Measurements from ENCODE around the gene LINC00305.

Gene LINC00305

GRCh38 chr18:64115881-64116280 lies 33.0 kb downstream of the LINC00305 start:
- no peak for DNase-seq (ENCODE audit: low spot score)

DNA sequence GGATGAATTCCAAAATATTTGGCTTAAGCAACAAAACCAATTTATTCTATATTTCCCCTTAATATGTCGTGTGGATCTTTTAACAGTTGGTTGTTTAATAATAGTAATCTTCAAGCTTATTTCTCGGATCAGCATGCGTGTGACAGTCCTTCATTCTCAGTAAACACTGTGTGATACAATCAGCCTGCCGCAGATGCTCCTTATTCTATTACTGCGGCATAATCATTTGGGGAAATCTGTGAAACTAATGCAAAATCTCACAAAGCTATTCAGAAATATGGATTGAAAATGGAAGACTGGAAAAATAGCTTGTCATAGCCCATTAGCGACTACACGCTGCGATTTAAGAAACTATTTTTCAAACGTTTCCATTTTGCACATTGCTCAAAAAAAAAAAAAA lies 36.9 kb downstream of the LINC00305 start:
- no peak for DNase-seq (ENCODE audit: low spot score)

- DNase-seq (ENCODE audit: low spot score), result no peak
These were observed 38.0 kb downstream of the LINC00305 start for GRCh38 chr18:64110692-64111480.

DNA sequence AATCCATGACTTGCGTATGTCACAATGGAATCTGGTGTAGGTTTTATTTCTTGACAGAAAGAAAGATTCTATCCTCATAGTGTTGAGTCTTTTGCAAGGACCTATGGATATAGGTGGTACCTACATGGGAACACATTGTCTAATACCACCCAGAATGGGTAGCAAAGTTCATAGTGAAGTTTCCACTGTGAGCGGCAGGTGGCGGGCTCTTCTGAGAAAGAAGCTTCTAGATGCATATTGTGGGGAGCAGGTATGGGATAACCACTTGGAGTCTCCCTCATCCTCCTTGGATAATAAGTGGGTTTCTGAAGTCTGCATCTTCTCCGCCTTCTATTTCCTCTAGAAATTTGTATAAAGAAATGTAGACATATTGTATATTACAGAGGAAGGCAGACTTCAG lies 44.9 kb downstream of the LINC00305 start:
- DNase-seq (ENCODE audit: low spot score), result no peak

DNA sequence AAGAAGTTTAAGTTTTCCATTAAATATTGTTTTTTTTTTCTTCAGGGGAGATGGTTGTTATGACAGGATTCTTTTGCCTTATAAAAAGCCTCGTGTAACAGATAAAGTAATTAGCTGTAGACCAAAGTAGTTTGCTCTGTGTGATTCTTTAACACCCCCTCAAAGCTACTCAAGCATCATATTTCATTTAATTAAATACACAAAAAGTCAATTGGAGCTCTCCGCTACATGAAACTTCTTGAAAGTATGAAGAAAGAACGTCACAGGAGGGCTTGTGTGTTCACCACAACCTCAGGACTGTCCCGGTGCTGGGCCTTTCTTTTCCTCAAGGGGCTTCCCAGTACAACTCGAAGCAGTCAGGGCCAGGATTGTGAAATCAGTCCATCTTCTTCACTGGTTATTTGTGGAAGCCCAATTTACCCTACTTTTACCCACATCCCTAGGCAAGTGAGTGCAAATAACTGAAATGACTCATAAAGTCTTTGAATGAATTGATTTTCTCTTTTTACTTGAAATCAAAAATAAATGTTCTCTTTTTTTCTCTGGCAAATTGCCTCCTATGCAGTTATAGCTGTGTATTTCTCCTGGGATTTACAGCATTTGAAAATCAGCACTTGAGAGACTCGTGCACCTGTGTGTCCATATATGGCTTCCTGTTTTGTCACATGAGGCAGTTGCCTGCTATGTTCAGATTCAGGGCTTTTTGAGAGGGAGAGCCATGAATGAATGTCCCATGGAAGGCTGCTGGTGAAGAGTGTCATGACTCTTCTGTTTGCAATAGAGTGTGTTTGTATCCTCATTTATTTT lies 48.6 kb downstream of the LINC00305 start:
- no peak for DNase-seq (ENCODE audit: low spot score)

DNA sequence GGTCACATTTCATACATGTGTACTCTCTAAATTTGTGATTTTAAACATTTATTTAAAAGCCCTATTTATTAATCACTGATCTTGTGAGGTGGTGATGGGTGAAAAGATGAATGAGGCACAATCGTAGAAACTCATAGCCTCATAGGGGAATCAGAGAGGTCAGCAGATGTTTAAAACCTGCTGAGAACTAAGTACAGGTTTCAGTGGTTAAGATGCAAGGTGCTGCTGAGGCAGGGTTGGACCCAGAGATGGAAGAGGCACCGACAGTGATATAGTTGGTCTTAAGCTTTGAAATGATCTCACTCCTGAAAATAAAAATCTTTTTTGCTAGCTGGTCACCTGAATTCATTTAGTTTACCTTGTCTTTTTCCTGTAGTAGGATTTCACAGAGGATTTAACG lies 49.6 kb downstream of the LINC00305 start:
- no peak for DNase-seq (ENCODE audit: low spot score)

- DNase-seq (ENCODE audit: low spot score), result no peak
These were observed 51.4 kb downstream of the LINC00305 start for GRCh38 chr18:64097497-64097896.

- DNase-seq (ENCODE audit: low spot score), result no peak
These were observed 53.8 kb downstream of the LINC00305 start for GRCh38 chr18:64095056-64095455.

DNA sequence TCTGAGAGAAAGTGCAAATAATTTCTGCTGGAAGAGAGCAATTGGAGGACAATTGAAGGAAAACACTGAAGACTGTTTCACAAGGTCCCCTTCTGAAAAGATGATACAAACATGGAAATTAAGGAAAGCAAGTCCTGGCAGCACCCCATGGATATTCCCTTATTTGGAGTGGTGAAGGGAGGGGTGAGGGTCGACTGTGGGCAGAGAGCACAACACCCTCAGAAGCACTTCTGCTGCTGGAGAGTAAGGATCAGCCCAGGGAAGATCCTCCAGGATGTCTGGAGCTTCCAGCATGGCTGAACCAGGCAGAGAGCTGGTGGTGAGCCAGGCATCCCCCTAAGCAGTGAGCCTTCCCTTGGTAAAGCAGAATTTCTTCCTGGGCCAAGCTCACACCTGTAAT lies 54.7 kb downstream of the LINC00305 start:
- DNase-seq (ENCODE audit: low spot score), result no peak

DNA sequence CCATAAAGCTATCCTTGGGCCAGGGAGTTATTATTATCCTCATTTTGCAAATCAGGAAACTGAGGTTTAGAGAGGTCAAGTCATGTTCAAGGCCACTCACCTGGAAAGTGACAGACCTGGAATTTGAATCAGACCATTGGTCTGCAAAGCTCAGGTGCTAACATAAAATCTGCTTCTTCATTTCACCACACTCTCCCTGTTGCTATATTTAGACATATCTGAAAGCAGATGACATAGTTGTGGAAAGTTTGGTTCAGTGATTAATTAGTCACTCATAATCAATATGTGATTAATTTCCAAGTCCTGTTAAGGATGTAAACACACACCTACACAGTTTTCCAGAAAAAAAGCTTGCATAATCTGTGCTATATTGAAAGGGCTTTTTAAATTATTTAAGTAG lies 57.4 kb downstream of the LINC00305 start:
- no peak for DNase-seq (ENCODE audit: low spot score)

DNA sequence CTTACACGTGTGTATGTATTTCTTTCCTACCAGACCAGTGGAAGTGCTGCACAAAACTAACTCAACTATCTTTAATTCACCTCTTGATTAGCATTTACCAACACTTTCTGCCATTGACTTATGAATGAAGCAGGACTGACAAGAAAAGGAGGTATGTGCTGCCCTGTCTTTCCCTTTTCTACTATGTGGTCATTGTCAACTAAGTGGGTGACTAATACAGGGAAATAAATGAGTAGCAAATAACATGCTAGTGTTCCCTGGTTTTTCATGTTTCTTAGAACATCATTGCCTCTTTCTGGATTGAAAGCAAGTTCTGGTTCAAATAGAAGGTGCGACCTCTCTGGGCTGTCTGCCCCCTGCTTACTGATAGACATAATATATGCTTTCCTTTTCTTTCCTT lies 58.0 kb downstream of the LINC00305 start:
- DNase-seq (ENCODE audit: low spot score), result no peak

DNA sequence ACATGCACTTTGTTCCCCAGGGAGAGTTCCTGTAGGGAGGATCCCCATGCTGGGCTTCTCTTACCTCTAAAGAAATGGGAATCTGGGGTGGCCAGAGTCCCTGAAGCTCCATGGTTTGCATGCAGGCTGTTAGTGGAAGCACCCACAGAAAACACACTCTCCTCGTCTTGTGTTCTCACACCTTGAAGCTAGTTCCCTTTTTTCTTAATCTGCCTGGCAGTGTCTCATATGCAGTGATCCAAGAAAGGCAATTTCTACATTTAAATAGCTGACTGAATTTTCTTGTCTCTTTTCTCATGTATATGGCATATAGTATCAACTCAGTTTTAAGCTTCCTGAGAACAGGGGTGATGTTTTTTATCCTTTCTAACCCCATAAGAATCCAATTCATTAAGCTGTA lies 65.0 kb downstream of the LINC00305 start:
- DNase-seq (ENCODE audit: low spot score), result no peak

DNA sequence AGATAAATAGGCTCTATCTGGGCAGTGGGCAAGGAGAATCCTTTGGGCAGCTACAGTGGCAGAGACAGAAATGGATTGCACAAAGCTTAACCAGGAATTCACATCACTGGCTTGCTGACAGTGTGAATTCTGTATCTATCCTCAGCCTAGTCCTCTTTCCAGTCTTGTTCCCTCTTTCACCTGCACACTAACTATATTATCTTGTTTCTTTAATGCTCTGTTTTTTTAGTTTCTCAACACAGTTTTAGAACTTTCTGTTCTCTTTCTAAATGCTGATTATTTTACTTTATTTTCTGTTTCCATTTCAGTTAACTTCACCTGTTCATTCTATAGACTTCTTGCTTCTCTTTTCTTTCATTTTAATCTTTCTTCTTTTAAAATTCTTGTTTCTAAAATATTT lies 66.4 kb downstream of the LINC00305 start:
- no peak for DNase-seq (ENCODE audit: low spot score)

DNA sequence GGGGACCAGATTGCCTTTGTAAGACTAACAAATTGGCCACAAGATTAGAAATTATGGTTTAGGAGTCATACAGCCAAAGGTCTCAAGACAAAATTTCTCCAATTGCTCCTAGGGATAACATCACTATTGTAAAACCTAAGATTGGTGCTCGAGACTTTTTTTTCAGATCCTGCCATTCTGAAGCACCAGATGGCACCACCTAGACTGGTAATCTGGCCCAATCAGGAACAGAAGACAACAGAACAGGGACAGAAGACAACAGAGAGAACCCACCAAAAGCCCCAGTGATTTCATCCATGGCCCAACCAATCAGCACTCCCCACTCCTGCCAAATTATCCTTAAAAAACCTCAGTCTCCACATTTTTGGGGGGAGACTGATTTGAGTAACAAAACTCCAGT lies 66.8 kb downstream of the LINC00305 start:
- no peak for DNase-seq (ENCODE audit: low spot score)

DNA sequence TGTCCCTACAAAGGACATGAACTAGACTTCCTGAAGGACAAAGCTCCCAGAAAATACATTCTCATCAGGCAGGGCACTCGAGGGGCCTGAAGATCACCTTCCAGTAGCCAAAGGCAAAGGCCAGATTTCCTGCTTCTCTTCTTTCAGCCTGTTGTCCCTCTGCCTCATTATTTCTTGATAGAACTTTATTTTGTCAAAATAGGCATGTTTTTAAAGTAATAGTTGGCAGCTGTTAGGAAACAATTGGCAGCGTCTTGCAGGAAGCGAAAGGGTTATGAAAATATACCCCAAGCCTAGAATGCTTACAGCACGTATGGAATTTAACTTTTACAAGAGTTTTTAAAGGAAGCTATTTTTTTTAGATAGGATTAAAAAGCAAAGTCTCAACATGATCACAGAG lies 74.9 kb downstream of the LINC00305 start:
- no peak for DNase-seq (ENCODE audit: low spot score)

- DNase-seq (ENCODE audit: low spot score), result no peak
These were observed 93.9 kb downstream of the LINC00305 start for GRCh38 chr18:64055019-64055418.

GRCh38 chr18:64053246-64053645 lies 95.6 kb downstream of the LINC00305 start:
- DNase-seq (ENCODE audit: low spot score), result no peak

DNA sequence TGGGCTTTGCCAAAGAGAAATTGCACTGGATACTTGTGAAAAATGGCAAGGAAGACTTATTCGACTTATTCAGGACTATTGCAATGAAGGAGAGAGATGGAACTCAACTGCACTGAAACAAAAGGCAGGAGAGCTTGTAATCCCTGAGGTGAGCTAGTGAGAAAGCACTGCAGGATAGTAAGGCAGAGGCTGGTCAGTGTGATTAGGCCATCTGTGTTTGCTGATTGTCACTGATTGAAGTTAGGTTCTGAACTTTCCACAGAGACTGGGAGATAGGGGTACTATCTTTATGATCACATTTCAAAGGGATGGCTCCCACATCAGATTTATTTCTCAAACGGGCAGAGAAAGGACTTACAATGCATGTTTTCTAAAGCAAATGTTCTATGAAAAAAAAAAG lies 96.1 kb downstream of the LINC00305 start:
- DNase-seq (ENCODE audit: low spot score), result no peak

- no peak for DNase-seq (ENCODE audit: low spot score)
These were observed 104.3 kb downstream of the LINC00305 start for GRCh38 chr18:64044616-64045015.

DNA sequence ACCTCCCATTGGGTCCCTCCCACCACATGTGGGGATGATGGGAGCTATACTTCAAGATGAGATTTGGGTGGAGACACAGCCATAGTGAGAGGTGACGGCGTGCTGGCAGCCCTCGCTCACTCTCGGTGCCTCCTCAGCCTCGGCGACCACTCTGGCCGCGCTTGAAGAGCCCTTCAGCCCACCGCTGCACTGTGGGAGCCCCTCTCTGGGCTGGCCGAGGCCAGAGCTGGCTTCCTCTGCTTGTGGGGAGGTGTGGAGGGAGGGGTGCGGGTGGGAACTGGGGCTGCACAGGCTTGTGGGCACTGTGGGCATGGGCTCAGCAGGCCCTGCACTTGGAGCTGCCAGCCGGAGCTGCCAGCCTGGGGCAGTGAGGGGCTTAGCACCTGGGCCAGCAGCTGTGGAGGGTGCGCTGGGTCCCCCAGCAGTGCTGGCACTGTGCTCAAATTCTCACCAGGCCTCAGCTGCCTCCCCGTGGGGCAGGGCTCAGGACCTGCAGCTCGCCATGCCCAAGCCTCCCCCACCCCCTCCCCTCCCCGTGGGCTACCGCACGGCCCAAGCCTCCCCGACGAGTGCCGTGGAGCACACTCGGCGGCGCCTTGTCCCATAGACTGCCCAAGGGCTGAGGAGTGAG lies 106.0 kb downstream of the LINC00305 start:
- no peak for DNase-seq (ENCODE audit: low spot score)

DNA sequence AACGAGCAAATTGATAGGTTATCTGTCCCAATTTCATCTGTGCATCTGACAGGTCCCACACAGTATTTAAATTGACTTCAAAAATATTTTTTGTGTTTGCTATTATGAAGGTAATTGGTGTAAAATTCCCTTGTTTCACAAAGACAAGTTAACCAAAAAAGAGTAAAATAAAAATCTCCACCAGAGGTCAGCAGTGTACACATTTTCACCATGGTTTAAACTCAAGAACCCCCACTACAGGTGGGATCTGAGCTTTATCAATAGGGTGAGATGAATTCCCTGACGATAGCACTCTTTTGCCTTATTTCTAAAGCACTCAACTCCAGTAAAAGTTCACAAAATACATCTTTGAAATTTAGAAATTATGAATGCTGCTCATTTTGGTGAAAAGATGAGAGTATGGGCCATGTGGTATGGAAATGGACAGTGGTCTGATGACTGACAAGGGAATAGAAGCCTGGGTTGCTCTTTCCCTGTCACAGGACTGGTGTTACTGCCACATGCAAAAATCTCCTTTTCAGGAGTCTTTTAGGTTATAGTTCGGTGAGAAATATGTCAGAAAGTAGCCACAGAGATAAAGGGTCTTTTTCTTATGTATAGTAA lies 111.0 kb downstream of the LINC00305 start:
- DNase-seq (ENCODE audit: low spot score), result peak; percentile 22

- no peak for DNase-seq (ENCODE audit: low spot score)
These were observed 116.6 kb downstream of the LINC00305 start for GRCh38 chr18:64032312-64032711.

GRCh38 chr18:64031411-64031810 lies 117.5 kb downstream of the LINC00305 start:
- DNase-seq (ENCODE audit: low spot score), result no peak
